ENCODE measurements around the gene TACR1.

Gene TACR1

DNA sequence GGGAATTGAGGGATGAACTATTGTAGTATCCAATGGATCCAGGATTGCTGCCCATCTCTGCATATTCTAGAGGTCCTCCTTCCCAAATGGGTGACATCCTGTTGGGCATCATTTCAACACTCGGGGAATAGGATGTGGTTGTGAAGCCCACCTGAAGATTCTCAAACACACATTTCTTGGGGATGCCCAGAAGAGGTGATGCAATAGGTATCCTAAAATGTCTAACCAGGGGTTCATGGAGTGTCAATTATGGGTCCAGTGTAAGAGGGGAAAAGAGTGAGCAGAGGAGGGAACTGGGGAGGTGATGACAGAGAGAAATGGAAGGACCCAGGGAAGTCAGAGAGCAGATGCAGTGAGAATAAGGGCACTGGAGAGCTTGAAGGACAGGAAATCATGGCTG lies 188.7 kb downstream of the TACR1 start:
- DNase-seq, result no peak

DNA sequence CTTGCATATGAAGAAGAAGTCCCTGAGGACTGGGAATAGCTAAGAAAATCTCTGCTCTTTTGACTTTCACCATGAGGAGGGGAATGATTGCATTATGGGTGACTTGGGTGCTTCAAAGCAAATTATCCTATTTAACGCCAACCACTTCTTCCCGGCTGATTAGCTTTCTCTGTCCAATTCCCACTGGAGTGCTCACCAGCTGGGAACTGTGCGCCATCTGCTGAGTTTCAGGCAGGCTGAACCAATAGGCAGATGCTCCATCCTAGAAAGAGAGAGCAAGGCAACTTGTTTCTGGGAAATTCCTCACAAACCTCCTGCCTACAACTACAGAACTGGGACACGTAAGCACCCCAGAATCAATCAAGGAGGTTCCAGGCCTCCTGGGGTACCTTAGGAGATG lies 191.5 kb downstream of the TACR1 start:
- DNase-seq, result no peak

DNA sequence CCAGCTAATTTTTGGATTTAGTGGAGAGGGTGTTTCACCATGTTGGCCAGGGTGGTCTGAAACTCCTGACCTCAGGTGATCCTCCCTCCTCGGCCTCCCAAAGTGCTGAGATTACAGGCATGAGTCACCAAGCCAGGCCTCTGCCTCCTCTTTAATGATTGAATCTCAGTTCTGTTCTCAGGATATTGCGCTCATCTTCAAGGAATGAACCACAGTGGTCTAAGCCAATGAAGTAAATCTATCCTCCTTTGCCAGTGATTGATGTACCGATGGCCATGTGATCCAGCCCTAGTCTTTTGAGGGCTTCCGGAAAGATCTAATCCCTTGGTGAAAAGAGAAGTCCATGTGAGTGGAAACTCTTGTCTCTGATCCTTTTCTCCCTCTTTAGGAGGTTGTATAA lies 192.3 kb downstream of the TACR1 start:
- no peak for DNase-seq

DNA sequence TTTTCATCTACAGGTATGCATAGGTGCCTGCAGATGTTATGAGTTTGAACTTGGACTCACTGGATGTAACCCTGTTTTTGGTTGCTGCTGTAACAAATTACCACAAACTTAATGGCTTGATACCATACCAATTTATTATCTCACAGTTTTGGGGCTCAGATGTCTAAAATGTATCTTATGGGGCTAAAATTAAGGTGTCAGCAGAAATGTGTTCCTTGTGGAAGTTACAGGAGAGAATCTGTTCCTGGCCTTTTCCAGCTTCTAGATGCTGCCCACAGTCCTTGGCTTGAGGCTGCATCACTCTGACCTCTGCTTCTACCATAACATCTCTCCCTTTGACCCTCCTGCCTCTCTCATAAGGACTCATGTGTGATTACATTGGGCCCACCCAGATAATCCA lies 193.3 kb downstream of the TACR1 start:
- no peak for DNase-seq

DNA sequence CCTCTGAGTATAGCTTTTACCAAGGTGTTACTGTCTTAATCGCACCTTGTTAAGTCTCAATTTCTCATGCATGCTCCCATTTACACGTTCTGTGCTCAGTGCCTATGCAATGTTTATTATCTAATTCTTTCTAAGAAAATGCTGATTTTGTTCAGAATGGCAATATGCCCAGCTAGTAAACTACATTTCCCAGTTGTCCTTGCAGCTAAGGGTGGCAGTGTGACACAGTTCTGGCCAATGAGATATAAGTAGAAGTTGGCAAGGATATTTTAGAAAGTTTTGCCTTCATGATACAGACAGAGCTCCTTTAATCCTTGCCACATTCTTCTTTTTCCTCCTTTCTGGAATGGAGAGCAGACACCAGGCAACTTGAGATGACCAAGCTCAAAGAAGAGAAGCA lies 195.5 kb downstream of the TACR1 start:
- no peak for DNase-seq

DNA sequence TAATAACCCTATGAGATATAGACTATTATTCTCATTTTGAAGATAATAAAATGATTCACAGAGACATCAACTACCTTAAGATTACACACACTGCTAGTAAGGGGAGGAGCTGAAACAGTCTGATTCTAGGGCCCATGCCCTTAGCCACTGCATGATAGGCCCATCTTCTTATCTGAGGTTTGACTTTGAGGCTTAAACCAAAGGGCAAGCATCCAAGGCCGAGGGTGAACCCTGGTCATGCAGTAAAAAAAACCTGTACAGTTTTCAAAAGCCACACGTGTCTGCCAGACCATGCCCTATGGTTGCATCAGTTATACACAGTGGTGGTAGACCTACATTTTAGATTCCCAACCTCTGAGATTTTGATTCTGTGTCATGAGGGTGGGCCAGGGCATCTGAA lies 196.0 kb downstream of the TACR1 start:
- no peak for DNase-seq

DNA sequence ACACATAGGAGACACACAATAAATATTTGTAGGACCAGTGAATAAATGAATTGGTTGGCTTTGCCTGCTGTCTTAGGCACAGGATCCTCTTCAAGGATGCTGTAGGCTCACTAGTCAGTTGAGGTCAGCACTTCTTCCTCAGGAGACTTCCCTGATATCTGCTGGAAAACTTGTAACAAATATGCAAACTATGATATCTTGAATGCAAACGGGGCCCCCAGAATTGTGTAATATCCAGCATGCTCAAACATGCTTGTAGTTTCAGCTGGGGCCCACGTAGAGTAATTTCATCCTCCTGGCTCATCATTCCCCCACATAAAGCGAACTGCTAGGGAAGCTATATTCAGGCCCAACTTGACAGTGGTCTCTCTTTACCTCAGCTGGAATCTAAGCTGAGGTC lies 197.3 kb downstream of the TACR1 start:
- no peak for DNase-seq

DNA sequence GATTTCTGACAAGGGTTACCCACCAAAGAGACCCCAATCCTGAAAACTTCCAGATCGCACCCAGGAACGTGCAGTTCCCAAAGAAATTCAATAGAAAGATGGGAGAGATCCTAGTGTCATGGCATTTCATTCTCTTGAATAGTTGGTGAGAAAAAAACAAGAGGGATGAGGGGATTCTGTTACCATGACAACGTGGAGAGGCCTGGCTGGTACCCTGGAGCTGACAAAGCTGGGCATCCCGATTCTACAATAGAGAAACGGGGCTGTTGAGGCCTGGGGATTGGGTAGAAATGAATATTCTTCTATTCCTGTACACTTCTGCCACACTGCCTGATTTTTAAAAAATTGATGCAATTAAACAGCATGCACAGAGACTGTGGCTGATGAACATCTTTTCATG lies 199.9 kb downstream of the TACR1 start:
- no peak for DNase-seq
